Astrocyte of the spinal cord (primary cell): Measurements from ENCODE around the gene BEND7.

ENCODE experiments used
- DNase-seq: peaks from one replicate; pipeline ENCODE4 v3.0.0; 2011; ENCODE audit warnings: low read depth, low spot score
- H3K4me3 ChIP-seq: 2 replicates; pipeline ENCODE4 v1.5.1; 2011; ENCODE audit warnings: low read depth, mild to moderate bottlenecking, low read length, moderate library complexity
- CTCF ChIP-seq: IDR thresholded peaks from 2 replicates; pipeline ENCODE4 v1.5.1; 2012; ENCODE audit warnings: low read depth, mild to moderate bottlenecking, low read length, inconsistent platforms
- in situ Hi-C: cut with HindIII; loops from 2 replicates; pipeline ENCODE4 v1.10.0; 2017; ENCODE audit warnings: low sequenced_read_pairs

BEND7 gene

GRCh38 chr10:13528875-13529713 is at the start of gene BEND7:
Gene BEND7 (minus strand): TSS chr10:13529014. CDS start chr10:13528533, 481 bp downstream.
- peak; percentile 11 for DNase-seq
- H3K4me3 ChIP-seq: peak within 1 kb of the TSS; percentile 41
- no peak for TF ChIP-seq CTCF
- in situ Hi-C loops: no loop called here

GRCh38 chr10:13573960-13574359 is 45.1 kb upstream of the BEND7 start:
- in situ Hi-C loops: no loop called here
- TF ChIP-seq CTCF: no peak
- H3K4me3 ChIP-seq: no peak overlapping the region
- no peak for DNase-seq

GRCh38 chr10:13571541-13571940 is 42.7 kb upstream of the BEND7 start:
- no peak for DNase-seq
- no peak for TF ChIP-seq CTCF
- in situ Hi-C loops: no loop called here
- no peak overlapping the region for H3K4me3 ChIP-seq

GRCh38 chr10:13567030-13567429 is 38.2 kb upstream of the BEND7 start:
- H3K4me3 ChIP-seq: no peak overlapping the region
- in situ Hi-C loops: no loop called here
- no peak for DNase-seq
- TF ChIP-seq CTCF: no peak

- TF ChIP-seq CTCF: no peak
- no peak for DNase-seq
- in situ Hi-C loops: no loop called here
Observed at GRCh38 chr10:13564576-13564975, 35.8 kb upstream of the BEND7 start.

GRCh38 chr10:13563481-13564445 is 34.9 kb upstream of the BEND7 start:
- DNase-seq: no peak
- in situ Hi-C loops: no loop called here
- no peak for TF ChIP-seq CTCF
- no peak overlapping the region for H3K4me3 ChIP-seq

More at GRCh38 chr10:13564576-13564975, 35.8 kb upstream of the BEND7 start:
- H3K4me3 ChIP-seq: no peak overlapping the region
